ENCODE measurements around the gene SPRY2. TPM values are rescaled to one million over a fixed set of nuclear protein-coding genes. Genes with fewer than 3 reads are reported as not detected.

Gene SPRY2
- total and polyA plus RNA-seq, 2 experiments from 2014 or later: 67.8 to 142 TPM

- Histone ChIP-seq H3K4me1 (ENCODE audit: low read depth) (peaks cover 15% of the 10 kb centered on the region), H3K36me3 (peaks cover 16% of the 10 kb centered on the region), H3K9me3 (ENCODE audit: low read depth) (no peaks in the 10 kb centered on the region), H3K27ac (peak overlapping the region; percentile 99), H3K27me3 (no peaks in the 10 kb centered on the region), H3K4me3 (peak overlapping the region; percentile 98)
- TF ChIP-seq, protein P1, sequence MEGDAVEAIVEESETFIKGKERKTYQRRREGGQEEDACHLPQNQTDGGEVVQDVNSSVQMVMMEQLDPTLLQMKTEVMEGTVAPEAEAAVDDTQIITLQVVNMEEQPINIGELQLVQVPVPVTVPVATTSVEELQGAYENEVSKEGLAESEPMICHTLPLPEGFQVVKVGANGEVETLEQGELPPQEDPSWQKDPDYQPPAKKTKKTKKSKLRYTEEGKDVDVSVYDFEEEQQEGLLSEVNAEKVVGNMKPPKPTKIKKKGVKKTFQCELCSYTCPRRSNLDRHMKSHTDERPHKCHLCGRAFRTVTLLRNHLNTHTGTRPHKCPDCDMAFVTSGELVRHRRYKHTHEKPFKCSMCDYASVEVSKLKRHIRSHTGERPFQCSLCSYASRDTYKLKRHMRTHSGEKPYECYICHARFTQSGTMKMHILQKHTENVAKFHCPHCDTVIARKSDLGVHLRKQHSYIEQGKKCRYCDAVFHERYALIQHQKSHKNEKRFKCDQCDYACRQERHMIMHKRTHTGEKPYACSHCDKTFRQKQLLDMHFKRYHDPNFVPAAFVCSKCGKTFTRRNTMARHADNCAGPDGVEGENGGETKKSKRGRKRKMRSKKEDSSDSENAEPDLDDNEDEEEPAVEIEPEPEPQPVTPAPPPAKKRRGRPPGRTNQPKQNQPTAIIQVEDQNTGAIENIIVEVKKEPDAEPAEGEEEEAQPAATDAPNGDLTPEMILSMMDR (IDR thresholded peaks at IDR 0.05; ENCODE audit: low read depth, low read length): no peak
- peak in 1 of 2 donors; percentile 24 for DNase-seq (ENCODE audit: low read depth in 1 of 2, low spot score in 1 of 2)
Measured at GRCh38 chr13:80336776-80337287, 4.1 kb downstream of the SPRY2 start.

DNA sequence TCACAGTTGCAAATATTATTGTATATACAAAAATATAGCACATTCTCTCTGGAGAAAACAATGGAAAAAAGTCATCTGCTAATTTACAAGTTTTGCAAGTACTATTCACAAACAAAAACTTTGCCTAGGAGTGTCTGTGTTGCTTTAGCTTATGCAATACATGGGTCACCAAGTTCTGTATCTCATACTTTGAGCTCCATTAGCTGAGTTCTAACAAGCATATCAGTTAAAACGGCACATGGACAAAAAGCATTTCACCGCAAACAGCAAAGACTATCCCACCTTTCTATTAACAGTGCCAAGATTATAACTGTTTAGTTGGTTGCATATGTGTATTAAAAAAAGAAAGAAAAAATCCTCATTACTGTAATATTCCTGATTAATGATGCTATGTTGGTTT lies 4.6 kb downstream of the SPRY2 start:
- peak overlapping the region; percentile 98 for H3K4me3 ChIP-seq
- peaks cover 21% of the 10 kb centered on the region for H3K36me3 ChIP-seq
- no peaks in the 10 kb centered on the region for H3K9me3 ChIP-seq (ENCODE audit: low read depth)
- TF ChIP-seq, protein P1 (IDR thresholded peaks at IDR 0.05; ENCODE audit: low read depth, low read length): no peak
- peaks cover 15% of the 10 kb centered on the region for H3K4me1 ChIP-seq (ENCODE audit: low read depth)
- DNase-seq (ENCODE audit: low read depth in 1 of 2, low spot score in 1 of 2): peak in 1 of 2 donors; percentile 69
- no peaks in the 10 kb centered on the region for H3K27me3 ChIP-seq
- peak overlapping the region; percentile 33 for H3K27ac ChIP-seq

- TF ChIP-seq, protein P1 (IDR thresholded peaks at IDR 0.05; ENCODE audit: low read depth, low read length): no peak
- peak in 1 of 2 donors; percentile 33 for DNase-seq (ENCODE audit: low read depth in 1 of 2, low spot score in 1 of 2)
- H3K4me3 ChIP-seq: peak overlapping the region; percentile 98
- no peaks in the 10 kb centered on the region for H3K27me3 ChIP-seq
- H3K27ac ChIP-seq: no peak overlapping the region
- peaks cover 23% of the 10 kb centered on the region for H3K36me3 ChIP-seq
- peaks cover 15% of the 10 kb centered on the region for H3K4me1 ChIP-seq (ENCODE audit: low read depth)
- H3K9me3 ChIP-seq (ENCODE audit: low read depth): no peaks in the 10 kb centered on the region
Measured at GRCh38 chr13:80334597-80335260, 6.2 kb downstream of the SPRY2 start.

GRCh38 chr13:80331984-80332383 lies 8.9 kb downstream of the SPRY2 start:
- H3K36me3 ChIP-seq: peaks cover 21% of the 10 kb centered on the region
- H3K9me3 ChIP-seq (ENCODE audit: low read depth): no peaks in the 10 kb centered on the region
- peaks cover 15% of the 10 kb centered on the region for H3K4me1 ChIP-seq (ENCODE audit: low read depth)
- TF ChIP-seq, protein P1 (IDR thresholded peaks at IDR 0.05; ENCODE audit: low read depth, low read length): no peak
- no peak for DNase-seq (ENCODE audit: low read depth in 1 of 2, low spot score in 1 of 2)
- no peak overlapping the region for H3K27ac ChIP-seq
- H3K27me3 ChIP-seq: no peaks in the 10 kb centered on the region
- no peak overlapping the region for H3K4me3 ChIP-seq

DNA sequence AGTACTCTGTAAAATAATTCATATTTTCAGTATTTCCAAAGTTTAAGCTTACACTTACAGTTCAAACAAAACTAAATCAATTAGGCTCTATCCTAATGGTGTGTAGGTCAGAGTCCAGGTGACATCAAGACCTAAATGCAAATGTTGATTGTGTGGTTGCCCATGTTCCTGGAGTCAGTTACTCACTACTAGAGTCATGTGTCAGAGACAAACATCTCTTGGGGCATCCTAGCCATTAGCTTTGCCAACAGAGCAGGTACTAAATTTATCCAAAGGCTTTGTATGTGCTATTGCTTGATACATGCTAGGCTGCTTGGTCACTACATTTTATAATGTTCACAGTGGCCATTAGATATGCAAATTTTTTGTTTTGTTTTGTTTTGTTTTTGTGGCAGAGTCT lies 11.7 kb downstream of the SPRY2 start:
- Histone ChIP-seq H3K4me3 (no peak overlapping the region), H3K27me3 (no peaks in the 10 kb centered on the region), H3K36me3 (peaks cover 8% of the 10 kb centered on the region), H3K9me3 (ENCODE audit: low read depth) (no peaks in the 10 kb centered on the region), H3K27ac (no peak overlapping the region), H3K4me1 (ENCODE audit: low read depth) (no peaks in the 10 kb centered on the region)
- TF ChIP-seq, protein P1 (IDR thresholded peaks at IDR 0.05; ENCODE audit: low read depth, low read length): no peak
- no peak for DNase-seq (ENCODE audit: low read depth in 1 of 2, low spot score in 1 of 2)
